ENCODE measurements around the gene PARP14.

The PARP14 gene

GRCh38 chr3:122694966-122695365, 14.3 kb downstream of the PARP14 start:
- Histone ChIP-seq H3K27ac (ENCODE audit: low read depth, low read length) (no peak overlapping the region), H3K14ac (ENCODE audit: low read length) (no peak overlapping the region), H4K91ac (ENCODE audit: low read depth, low read length) (no peak overlapping the region), H3K4ac (ENCODE audit: low read depth, low read length) (no peak overlapping the region), H4K8ac (ENCODE audit: low read depth, low read length) (no peak overlapping the region), H3K23ac (ENCODE audit: low read length) (no peak overlapping the region), H2BK12ac (ENCODE audit: low read length) (no peak overlapping the region), H3K4me1 (ENCODE audit: control insufficient read depth in 1 of 2, insufficient read depth in 2 of 2, low read length in 2 of 2) (peaks cover 0 to 6% of the 10 kb centered on the region in 2 experiments), H3K79me2 (ENCODE audit: control insufficient read depth, insufficient read depth, low read length, poor library complexity) (no peaks in the 10 kb centered on the region), H4K12ac (ENCODE audit: low read depth, low read length) (no peak overlapping the region), H3K4me2 (ENCODE audit: low read length) (no peak overlapping the region), H3K9me3 (ENCODE audit: insufficient read depth, low read depth, low read length) (no peaks in the 10 kb centered on the region), H3K27me3 (ENCODE audit: insufficient read depth, low read length) (no peaks in the 10 kb centered on the region), H3K4me3 (ENCODE audit: low read depth, low read length) (no peak overlapping the region), H2AFZ (ENCODE audit: insufficient read depth, low read length, poor library complexity) (no peak overlapping the region), H2BK120ac (ENCODE audit: insufficient read depth, low read length, poor library complexity) (no peak overlapping the region), H3K79me1 (ENCODE audit: low read length) (no peaks in the 10 kb centered on the region), H2BK5ac (ENCODE audit: low read depth, low read length, poor library complexity) (no peak overlapping the region), H3K18ac (ENCODE audit: low read length) (no peak overlapping the region), H3K9ac (ENCODE audit: low read length) (no peak overlapping the region), H3K36me3 (ENCODE audit: control insufficient read depth in 1 of 2, insufficient read depth in 2 of 2, low read length in 2 of 2) (no peaks in the 10 kb centered on the region), H2AK5ac (ENCODE audit: low read length) (no peak overlapping the region)
- WGBS (ENCODE audit: extremely low coverage, insufficient coverage, insufficient read length): no CpG with 5 or more reads among the region's 7 CpGs
- DNase-seq: no peak

GRCh38 chr3:122695927-122696561, 15.4 kb downstream of the PARP14 start:
- Histone ChIP-seq H3K9me3 (ENCODE audit: insufficient read depth, low read depth, low read length) (no peaks in the 10 kb centered on the region), H4K12ac (ENCODE audit: low read depth, low read length) (no peak overlapping the region), H3K18ac (ENCODE audit: low read length) (no peak overlapping the region), H3K14ac (ENCODE audit: low read length) (no peak overlapping the region), H3K4ac (ENCODE audit: low read depth, low read length) (no peak overlapping the region), H3K4me2 (ENCODE audit: low read length) (no peak overlapping the region), H4K91ac (ENCODE audit: low read depth, low read length) (no peak overlapping the region), H2BK120ac (ENCODE audit: insufficient read depth, low read length, poor library complexity) (no peak overlapping the region), H2BK5ac (ENCODE audit: low read depth, low read length, poor library complexity) (no peak overlapping the region), H3K23ac (ENCODE audit: low read length) (no peak overlapping the region), H2AFZ (ENCODE audit: insufficient read depth, low read length, poor library complexity) (no peak overlapping the region), H3K27ac (ENCODE audit: low read depth, low read length) (no peak overlapping the region), H3K9ac (ENCODE audit: low read length) (no peak overlapping the region), H3K4me1 (ENCODE audit: control insufficient read depth in 1 of 2, insufficient read depth in 2 of 2, low read length in 2 of 2) (no peaks in the 10 kb centered on the region), H3K27me3 (ENCODE audit: insufficient read depth, low read length) (no peaks in the 10 kb centered on the region), H3K79me2 (ENCODE audit: control insufficient read depth, insufficient read depth, low read length, poor library complexity) (no peaks in the 10 kb centered on the region), H4K8ac (ENCODE audit: low read depth, low read length) (no peak overlapping the region), H2BK12ac (ENCODE audit: low read length) (no peak overlapping the region), H3K4me3 (ENCODE audit: low read depth, low read length) (no peak overlapping the region), H2AK5ac (ENCODE audit: low read length) (no peak overlapping the region), H3K36me3 (ENCODE audit: control insufficient read depth in 1 of 2, insufficient read depth in 2 of 2, low read length in 2 of 2) (no peaks in the 10 kb centered on the region), H3K79me1 (ENCODE audit: low read length) (no peaks in the 10 kb centered on the region)
- DNase-seq: no peak

- no peaks in the 10 kb centered on the region for H3K79me2 ChIP-seq (ENCODE audit: control insufficient read depth, insufficient read depth, low read length, poor library complexity)
- no peak overlapping the region for H4K12ac ChIP-seq (ENCODE audit: low read depth, low read length)
- no peak overlapping the region for H3K4ac ChIP-seq (ENCODE audit: low read depth, low read length)
- H3K27ac ChIP-seq (ENCODE audit: low read depth, low read length): no peak overlapping the region
- no peak overlapping the region for H4K91ac ChIP-seq (ENCODE audit: low read depth, low read length)
- H3K9me3 ChIP-seq (ENCODE audit: insufficient read depth, low read depth, low read length): no peaks in the 10 kb centered on the region
- no peak overlapping the region for H3K14ac ChIP-seq (ENCODE audit: low read length)
- H2BK12ac ChIP-seq (ENCODE audit: low read length): no peak overlapping the region
- no peak for DNase-seq
- H4K8ac ChIP-seq (ENCODE audit: low read depth, low read length): no peak overlapping the region
- no peak overlapping the region for H3K23ac ChIP-seq (ENCODE audit: low read length)
- H3K9ac ChIP-seq (ENCODE audit: low read length): no peak overlapping the region
- no CpG with 5 or more reads among the region's 2 CpGs for WGBS (ENCODE audit: extremely low coverage, insufficient coverage, insufficient read length)
- H3K4me3 ChIP-seq (ENCODE audit: low read depth, low read length): no peak overlapping the region
- H2BK120ac ChIP-seq (ENCODE audit: insufficient read depth, low read length, poor library complexity): no peak overlapping the region
- H3K18ac ChIP-seq (ENCODE audit: low read length): no peak overlapping the region
- H3K27me3 ChIP-seq (ENCODE audit: insufficient read depth, low read length): no peaks in the 10 kb centered on the region
- H2BK5ac ChIP-seq (ENCODE audit: low read depth, low read length, poor library complexity): no peak overlapping the region
- no peak overlapping the region for H2AK5ac ChIP-seq (ENCODE audit: low read length)
- H3K4me2 ChIP-seq (ENCODE audit: low read length): no peak overlapping the region
- H3K79me1 ChIP-seq (ENCODE audit: low read length): no peaks in the 10 kb centered on the region
- H3K36me3 ChIP-seq (ENCODE audit: control insufficient read depth in 1 of 2, insufficient read depth in 2 of 2, low read length in 2 of 2): no peaks in the 10 kb centered on the region
- H3K4me1 ChIP-seq (ENCODE audit: control insufficient read depth in 1 of 2, insufficient read depth in 2 of 2, low read length in 2 of 2): no peaks in the 10 kb centered on the region
- H2AFZ ChIP-seq (ENCODE audit: insufficient read depth, low read length, poor library complexity): no peak overlapping the region
Observed at GRCh38 chr3:122697952-122698620, 17.4 kb downstream of the PARP14 start.

- Histone ChIP-seq H2BK12ac (ENCODE audit: low read length) (no peak overlapping the region), H4K91ac (ENCODE audit: low read depth, low read length) (no peak overlapping the region), H3K9ac (ENCODE audit: low read length) (no peak overlapping the region), H3K4ac (ENCODE audit: low read depth, low read length) (no peak overlapping the region), H3K27ac (ENCODE audit: low read depth, low read length) (no peak overlapping the region), H3K79me1 (ENCODE audit: low read length) (no peaks in the 10 kb centered on the region), H2BK120ac (ENCODE audit: insufficient read depth, low read length, poor library complexity) (no peak overlapping the region), H3K23ac (ENCODE audit: low read length) (no peak overlapping the region), H3K36me3 (ENCODE audit: control insufficient read depth in 1 of 2, insufficient read depth in 2 of 2, low read length in 2 of 2) (no peaks in the 10 kb centered on the region), H3K18ac (ENCODE audit: low read length) (no peak overlapping the region), H3K4me2 (ENCODE audit: low read length) (no peak overlapping the region), H3K14ac (ENCODE audit: low read length) (no peak overlapping the region), H3K9me3 (ENCODE audit: insufficient read depth, low read depth, low read length) (no peaks in the 10 kb centered on the region), H3K4me3 (ENCODE audit: low read depth, low read length) (no peak overlapping the region), H2BK5ac (ENCODE audit: low read depth, low read length, poor library complexity) (no peak overlapping the region), H3K27me3 (ENCODE audit: insufficient read depth, low read length) (no peaks in the 10 kb centered on the region), H4K8ac (ENCODE audit: low read depth, low read length) (no peak overlapping the region), H2AFZ (ENCODE audit: insufficient read depth, low read length, poor library complexity) (no peak overlapping the region), H2AK5ac (ENCODE audit: low read length) (no peak overlapping the region), H3K79me2 (ENCODE audit: control insufficient read depth, insufficient read depth, low read length, poor library complexity) (no peaks in the 10 kb centered on the region), H4K12ac (ENCODE audit: low read depth, low read length) (no peak overlapping the region), H3K4me1 (ENCODE audit: control insufficient read depth in 1 of 2, insufficient read depth in 2 of 2, low read length in 2 of 2) (no peaks in the 10 kb centered on the region)
- WGBS (ENCODE audit: extremely low coverage, insufficient coverage, insufficient read length): no CpG with 5 or more reads among the region's 2 CpGs
- DNase-seq: no peak
Observed at GRCh38 chr3:122700193-122700592, 19.6 kb downstream of the PARP14 start.
